ENCODE measurements around the gene NGLY1.

GRCh38 chr3:25782636-25782937, 656 bp downstream of the NGLY1 start:
- no peak for TF ChIP-seq CTCF (IDR thresholded peaks at IDR 0.05)
- no peak for TF ChIP-seq POLR2A (IDR thresholded peaks at IDR 0.05)
